Activated T-cell treated with anti-CD3 and anti-CD28 coated beads, Interleukin-2, amount 50 U/mL, for 1 hour (primary cell): ENCODE data around the gene DUSP1.

ENCODE experiments used
- DNase-seq: peaks from one replicate; pipeline ENCODE4 v3.0.0-alpha.2; 2020

Gene DUSP1

GRCh38 chr5:172743112-172743959, 27.7 kb downstream of the DUSP1 start:
- no peak for DNase-seq

- DNase-seq: no peak
Measured at GRCh38 chr5:172741206-172741582, 29.8 kb downstream of the DUSP1 start.

DNA sequence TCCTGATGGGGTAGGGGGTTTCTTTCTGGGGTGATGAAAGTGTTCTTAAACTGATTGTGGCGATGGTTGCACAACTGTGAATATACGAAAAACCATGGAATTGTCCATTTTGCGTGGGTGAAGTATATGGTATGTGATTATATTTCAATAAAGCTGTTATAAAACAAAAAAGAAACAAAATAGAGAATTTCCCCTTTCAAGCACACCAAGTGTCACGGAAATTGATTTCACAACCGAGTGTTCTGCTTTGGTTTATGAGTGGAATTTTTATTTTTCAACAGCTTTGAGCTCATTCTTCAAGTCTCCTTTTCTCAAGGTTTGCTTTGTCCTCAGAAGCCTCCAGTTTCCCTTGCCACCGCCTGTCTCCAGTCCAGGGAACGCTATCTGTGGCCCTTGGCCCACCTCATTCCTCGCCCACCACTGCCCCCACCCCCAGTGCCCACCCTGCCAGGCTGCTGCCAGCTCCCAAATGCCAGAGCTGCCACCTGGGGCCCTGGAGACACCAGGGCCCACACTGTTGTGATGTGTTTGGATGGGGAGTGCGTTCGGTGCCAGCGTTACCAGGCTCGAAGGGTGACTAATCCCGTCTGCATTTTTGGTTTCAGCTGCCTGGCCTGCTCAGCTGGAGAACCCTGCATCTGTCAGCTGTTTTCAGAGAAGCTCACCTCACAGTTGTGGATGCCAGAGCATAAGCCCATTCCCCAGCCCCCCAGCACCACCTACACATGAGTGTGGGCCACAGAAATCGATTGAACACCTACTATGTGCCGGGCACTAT, 30.4 kb downstream of the DUSP1 start:
- no peak for DNase-seq

DNA sequence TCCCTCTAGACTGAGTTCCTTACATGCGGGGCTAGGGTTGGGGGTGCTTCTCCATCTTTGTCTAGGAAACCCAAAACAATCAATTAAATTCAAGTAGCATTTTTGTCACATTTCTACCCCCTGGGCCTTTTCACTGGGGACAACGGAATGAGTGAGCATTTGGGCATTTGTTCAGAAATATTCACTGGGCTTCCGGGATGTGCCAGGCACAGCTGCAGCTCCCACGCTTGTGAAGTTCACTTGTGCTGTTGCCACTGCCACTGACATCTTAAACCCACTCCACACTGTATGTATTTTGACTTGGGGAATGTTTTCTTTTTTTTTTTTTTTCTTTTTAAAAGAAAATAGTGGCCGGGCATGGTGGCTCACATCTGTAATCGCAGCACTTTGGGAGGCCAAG, 31.6 kb downstream of the DUSP1 start:
- no peak for DNase-seq

- DNase-seq: no peak
Measured at GRCh38 chr5:172736508-172737135, 34.4 kb downstream of the DUSP1 start.

GRCh38 chr5:172735141-172735831, 35.7 kb downstream of the DUSP1 start:
- DNase-seq: no peak

GRCh38 chr5:172733974-172734346, 37.0 kb downstream of the DUSP1 start:
- no peak for DNase-seq

DNA sequence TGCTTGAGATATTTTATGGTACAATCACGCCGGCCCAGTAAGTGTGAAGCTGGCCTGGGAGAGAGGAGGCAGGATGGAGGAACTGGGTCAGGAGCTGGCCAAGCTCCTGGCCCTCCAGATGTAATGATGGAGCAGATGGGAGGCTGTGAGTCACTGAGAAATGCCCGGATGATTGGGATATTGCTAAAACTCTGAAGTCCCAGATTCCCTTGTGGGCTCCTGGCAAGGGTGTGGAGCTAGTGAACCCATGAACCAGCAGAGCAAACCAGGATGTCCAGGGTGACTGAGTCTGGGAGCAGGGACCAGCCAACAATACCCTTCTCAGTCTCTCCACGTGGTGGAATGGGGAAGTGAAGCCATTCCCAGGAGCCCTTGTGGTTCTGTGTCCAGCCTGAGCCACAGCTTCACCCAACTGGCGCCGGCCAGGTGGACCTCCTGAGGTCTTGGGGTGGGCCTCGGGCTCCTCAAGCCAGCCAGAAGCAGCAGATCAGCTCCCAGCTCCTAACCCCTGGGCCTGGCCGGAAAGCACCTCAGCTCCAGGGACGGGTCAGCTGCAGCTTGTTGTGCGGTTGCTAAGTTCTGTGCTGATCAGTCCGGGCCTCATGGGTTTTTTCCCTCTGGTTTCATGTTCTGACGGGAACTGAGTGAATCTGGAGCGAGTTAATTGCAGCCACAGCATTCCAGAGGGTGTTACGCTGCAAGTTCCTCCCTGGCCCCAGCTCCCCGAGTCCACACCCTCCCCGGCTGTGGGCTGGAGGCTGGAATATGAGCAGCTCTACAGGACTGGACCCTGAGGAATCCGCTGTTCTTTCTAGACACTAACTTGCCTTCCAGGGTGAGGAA, 37.6 kb downstream of the DUSP1 start:
- no peak for DNase-seq

- DNase-seq: no peak
Measured at GRCh38 chr5:172732201-172732865, 38.7 kb downstream of the DUSP1 start.

DNA sequence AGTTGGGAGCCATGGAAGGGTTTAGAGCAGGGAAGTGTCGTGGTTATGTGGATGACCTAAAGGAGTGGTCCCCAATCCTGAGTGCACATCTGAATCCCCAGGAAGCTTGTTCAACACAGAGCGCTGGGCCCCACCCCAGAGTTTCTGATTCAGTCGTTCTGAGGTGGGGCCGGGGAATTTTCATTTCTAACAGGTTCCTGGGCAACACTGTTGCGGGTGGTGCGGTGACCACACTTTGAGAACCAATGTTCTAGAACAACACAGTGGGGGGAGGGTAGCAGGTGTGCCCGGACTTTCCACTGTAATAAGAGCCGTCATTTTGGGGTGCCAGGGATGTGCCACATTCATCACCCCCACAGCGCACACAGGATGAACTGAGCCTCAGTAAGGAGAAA, 39.3 kb downstream of the DUSP1 start:
- DNase-seq: no peak

GRCh38 chr5:172730981-172731679, 39.9 kb downstream of the DUSP1 start:
- DNase-seq: no peak

- DNase-seq: no peak
Measured at GRCh38 chr5:172730222-172730621, 40.8 kb downstream of the DUSP1 start.

- DNase-seq: no peak
Measured at GRCh38 chr5:172729588-172729987, 41.4 kb downstream of the DUSP1 start.

- DNase-seq: no peak
Measured at GRCh38 chr5:172728481-172729241, 42.3 kb downstream of the DUSP1 start.

- DNase-seq: no peak
Measured at GRCh38 chr5:172727551-172727950, 43.4 kb downstream of the DUSP1 start.

DNA sequence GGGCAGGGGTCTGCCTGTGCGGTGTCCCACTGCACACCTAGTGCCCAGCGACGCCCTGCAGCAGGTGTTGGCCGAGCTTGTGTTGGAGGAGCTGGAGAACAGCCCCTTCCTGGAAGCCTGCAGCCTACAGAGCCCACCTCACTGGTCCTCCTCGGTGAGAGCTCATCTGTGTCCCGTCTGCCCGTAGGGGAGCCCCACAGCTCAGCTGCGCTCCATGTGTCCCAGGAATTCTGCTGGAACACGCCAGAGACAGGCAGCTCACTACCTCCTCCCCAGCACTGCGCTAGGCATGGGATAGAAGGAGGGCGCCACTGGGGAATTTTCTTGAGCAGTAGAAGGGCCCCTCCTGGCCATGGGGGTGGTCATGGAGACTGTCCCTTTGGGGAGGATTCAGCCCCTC, 44.0 kb downstream of the DUSP1 start:
- DNase-seq: no peak

DNA sequence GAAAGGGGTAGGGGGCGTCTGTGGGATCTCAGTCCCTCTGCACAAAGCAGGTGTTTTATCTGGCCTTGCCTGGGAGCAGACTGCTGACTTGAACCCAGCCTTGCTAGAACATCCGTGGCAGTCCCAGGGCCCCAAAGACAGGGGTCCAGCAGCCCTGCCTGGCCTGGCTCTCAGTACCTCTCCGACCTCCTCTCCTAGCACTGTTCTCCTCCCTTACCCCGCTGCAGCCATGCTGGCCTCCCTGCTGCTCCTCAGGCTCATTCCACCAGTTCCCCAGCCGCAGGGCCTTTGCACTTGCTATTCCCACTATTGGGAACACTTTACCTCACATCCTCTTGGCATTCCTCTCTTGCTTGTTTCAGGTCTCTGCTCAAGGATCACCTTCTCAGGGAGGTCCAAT, 45.2 kb downstream of the DUSP1 start:
- no peak for DNase-seq

DNA sequence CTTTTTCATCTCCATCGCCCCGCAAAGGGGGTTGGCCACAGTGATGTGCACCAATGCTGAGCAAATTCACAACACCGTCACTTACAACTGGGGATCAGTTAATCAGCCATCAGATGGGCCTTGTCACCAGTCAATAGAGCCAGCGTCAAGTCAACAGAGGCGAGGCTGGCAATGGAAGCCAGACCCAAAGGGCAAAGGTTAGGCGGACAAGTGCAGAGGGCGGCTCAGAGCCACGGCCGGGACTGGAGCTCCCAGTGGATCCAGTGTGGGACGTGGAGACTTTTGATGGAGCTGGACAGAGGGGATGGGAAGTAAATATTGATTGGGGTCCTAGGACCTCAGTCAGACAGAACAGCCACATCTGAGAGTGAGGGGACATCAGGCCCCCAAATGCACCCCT, 45.7 kb downstream of the DUSP1 start:
- DNase-seq: no peak

DNA sequence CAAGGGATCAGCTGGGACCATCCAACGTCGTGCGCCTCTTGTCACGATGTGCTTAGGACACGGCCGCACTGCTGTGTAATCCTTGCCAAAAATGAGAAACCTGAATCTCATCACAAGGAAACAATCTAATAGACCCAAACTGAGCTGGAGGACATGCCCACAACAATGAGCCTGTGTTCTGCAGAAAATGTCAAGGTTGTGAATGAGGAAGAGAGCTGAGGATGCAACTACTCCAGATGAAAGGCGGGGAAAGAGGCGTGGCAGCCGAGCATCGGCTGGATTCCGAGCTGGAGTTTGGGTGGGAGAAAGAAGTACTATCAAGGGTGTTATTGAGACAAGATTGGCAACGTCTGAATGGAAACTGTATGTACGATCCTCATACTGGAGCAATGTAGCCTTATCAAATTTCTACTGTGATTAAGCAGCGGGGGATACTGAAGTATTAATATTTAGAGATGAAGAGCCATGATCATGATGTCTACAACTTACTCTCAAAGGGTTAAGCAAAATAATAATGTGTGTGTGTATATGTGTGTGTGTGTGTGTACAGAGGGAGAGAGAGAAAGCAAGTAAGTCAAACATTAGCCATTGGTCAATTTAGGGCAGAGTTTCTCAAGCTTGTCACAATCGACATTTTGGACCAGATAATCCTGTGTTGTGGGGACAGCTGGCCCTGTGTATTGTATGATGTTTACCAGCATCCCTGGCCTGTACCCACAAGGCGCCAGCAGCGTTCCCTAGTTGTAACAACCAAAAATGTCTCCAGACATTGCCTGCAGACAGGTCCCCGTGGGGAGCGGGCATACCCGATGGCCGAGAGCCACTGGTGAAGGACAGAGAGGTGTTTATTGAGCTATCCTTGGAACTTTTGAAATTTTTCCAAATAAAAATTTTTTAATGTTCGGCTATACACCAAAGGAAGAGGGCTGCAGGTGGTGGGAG, 46.5 kb downstream of the DUSP1 start:
- DNase-seq: no peak
